ENCODE measurements around the gene ITGB3BP. TPM values are rescaled to one million over a fixed set of nuclear protein-coding genes. Genes with fewer than 3 reads are reported as not detected.

The ITGB3BP gene
- total and polyA plus RNA-seq, 2 of the 4 experiments (the other 2 are of a cell fraction), result 8.1 to 11.9 TPM

- Histone ChIP-seq H2BK15ac (ENCODE audit: low read depth, low read length) (no peak overlapping the region), H3K4me2 (ENCODE audit: low read depth, low read length) (no peak overlapping the region), H4K20me1 (ENCODE audit: insufficient read depth, low read length) (no peaks in the 10 kb centered on the region), H3K79me1 (ENCODE audit: low read depth in 1 of 2, low read length in 2 of 2) (no peaks in the 10 kb centered on the region), H3K14ac (replicated peaks; ENCODE audit: low read depth, low read length) (no peak overlapping the region), H3K4me1 (ENCODE audit: control insufficient read depth, insufficient read depth, low read length) (peaks cover 2% of the 10 kb centered on the region; the same call in 1 of the 2 replicates), H3K18ac (ENCODE audit: low read depth, low read length) (no peak overlapping the region), H2AK9ac (replicated peaks; ENCODE audit: low read depth, low read length, poor library complexity) (no peak overlapping the region), H3K9ac (ENCODE audit: low read depth, low read length) (no peak overlapping the region), H2BK20ac (ENCODE audit: low read depth, low read length) (no peak overlapping the region), H3K9me3 (ENCODE audit: control insufficient read depth, insufficient read depth, low read length) (no peaks in the 10 kb centered on the region), H3K56ac (ENCODE audit: extremely low read depth, insufficient read depth, low read length) (no peak overlapping the region), H2AK5ac (ENCODE audit: low read depth, low read length) (no peak overlapping the region), H4K5ac (ENCODE audit: low read depth, low read length) (no peak overlapping the region), H3K27me3 (ENCODE audit: control insufficient read depth, insufficient read depth, low read length) (no peaks in the 10 kb centered on the region), H4K91ac (ENCODE audit: insufficient read depth, low read depth, low read length) (no peak overlapping the region), H3K4ac (ENCODE audit: low read depth, low read length) (no peak overlapping the region), H2BK5ac (ENCODE audit: low read depth, low read length, poor library complexity, severe bottlenecking) (no peak overlapping the region), H2BK120ac (ENCODE audit: low read depth, low read length) (no peak overlapping the region), H3K23ac (ENCODE audit: low read depth, low read length) (no peak overlapping the region), H3K9me1 (ENCODE audit: insufficient read depth, low read length) (no peaks in the 10 kb centered on the region), H3K36me3 (ENCODE audit: control insufficient read depth, insufficient read depth, low read length) (no peaks in the 10 kb centered on the region), H3K27ac (ENCODE audit: insufficient read depth, low read length) (no peak overlapping the region), H2AFZ (replicated peaks; ENCODE audit: low read length, poor library complexity) (no peak overlapping the region), H3K4me3 (ENCODE audit: insufficient read depth, low read depth, low read length) (no peak overlapping the region), H4K8ac (ENCODE audit: low read depth in 2 of 2, low read length in 2 of 2) (no peak overlapping the region)
- DNase-seq, result peak; percentile 37
- no peak for TF ChIP-seq BHLHE40 (IDR thresholded peaks at IDR 0.05; ENCODE audit: low read depth, low read length)
- TF ChIP-seq CHD1 (IDR thresholded peaks at IDR 0.05; ENCODE audit: low read depth, low read length), result no peak
- TF ChIP-seq, protein P1, sequence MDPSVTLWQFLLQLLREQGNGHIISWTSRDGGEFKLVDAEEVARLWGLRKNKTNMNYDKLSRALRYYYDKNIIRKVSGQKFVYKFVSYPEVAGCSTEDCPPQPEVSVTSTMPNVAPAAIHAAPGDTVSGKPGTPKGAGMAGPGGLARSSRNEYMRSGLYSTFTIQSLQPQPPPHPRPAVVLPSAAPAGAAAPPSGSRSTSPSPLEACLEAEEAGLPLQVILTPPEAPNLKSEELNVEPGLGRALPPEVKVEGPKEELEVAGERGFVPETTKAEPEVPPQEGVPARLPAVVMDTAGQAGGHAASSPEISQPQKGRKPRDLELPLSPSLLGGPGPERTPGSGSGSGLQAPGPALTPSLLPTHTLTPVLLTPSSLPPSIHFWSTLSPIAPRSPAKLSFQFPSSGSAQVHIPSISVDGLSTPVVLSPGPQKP (IDR thresholded peaks at IDR 0.05; ENCODE audit: borderline replicate concordance, low read depth, low read length), result no peak
- no peak for TF ChIP-seq SMC3 (IDR thresholded peaks at IDR 0.05; ENCODE audit: low read depth, low read length)
- no peak for TF ChIP-seq RAD21 (IDR thresholded peaks at IDR 0.05; ENCODE audit: low read length)
- TF ChIP-seq CEBPB (IDR thresholded peaks at IDR 0.05; ENCODE audit: low read depth, low read length), result no peak
- TF ChIP-seq POLR2A (IDR thresholded peaks at IDR 0.05; ENCODE audit: low read depth, low read length), result no peak
- TF ChIP-seq, protein P2, sequence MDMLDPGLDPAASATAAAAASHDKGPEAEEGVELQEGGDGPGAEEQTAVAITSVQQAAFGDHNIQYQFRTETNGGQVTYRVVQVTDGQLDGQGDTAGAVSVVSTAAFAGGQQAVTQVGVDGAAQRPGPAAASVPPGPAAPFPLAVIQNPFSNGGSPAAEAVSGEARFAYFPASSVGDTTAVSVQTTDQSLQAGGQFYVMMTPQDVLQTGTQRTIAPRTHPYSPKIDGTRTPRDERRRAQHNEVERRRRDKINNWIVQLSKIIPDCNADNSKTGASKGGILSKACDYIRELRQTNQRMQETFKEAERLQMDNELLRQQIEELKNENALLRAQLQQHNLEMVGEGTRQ (IDR thresholded peaks at IDR 0.05; ENCODE audit: low read depth, low read length), result no peak
- no peak for TF ChIP-seq MAZ (IDR thresholded peaks at IDR 0.05; ENCODE audit: borderline replicate concordance, low read depth, low read length)
- no peak for TF ChIP-seq RCOR1 (IDR thresholded peaks at IDR 0.05; ENCODE audit: insufficient replicate concordance, low read length)
- TF ChIP-seq MAFK (IDR thresholded peaks at IDR 0.05; ENCODE audit: low read depth, low read length), result no peak
- TF ChIP-seq NFE2L2 (IDR thresholded peaks at IDR 0.05; ENCODE audit: low read depth, low read length), result no peak
- TF ChIP-seq RFX5 (IDR thresholded peaks at IDR 0.05; ENCODE audit: low read depth, low read length), result no peak
- TF ChIP-seq CTCF (conservative IDR thresholded peaks at IDR 0.05; ENCODE audit: low read depth, low read length), result no peak
- TF ChIP-seq FOS (IDR thresholded peaks at IDR 0.05; ENCODE audit: low read depth, low read length), result no peak
- TF ChIP-seq MXI1 (IDR thresholded peaks at IDR 0.05; ENCODE audit: borderline replicate concordance, low read depth, low read length), result no peak
- CTCF ChIA-PET, result interaction anchor here (0.5 kb wide), 1 partner anchor 453 kb away, joined by 3 read pairs; no protein-coding TSS in a partner anchor
- dilution Hi-C loops (cut with HindIII; ENCODE audit: low sequenced_read_pairs, unreplicated experiment) (no loop called here), in situ Hi-C loops (cut with MboI; ENCODE audit: low sequenced_read_pairs) (loop anchor here (25.0 kb wide), 1 partner anchor 611 kb away; no protein-coding TSS in a partner anchor), intact Hi-C loops (cut with micrococcal nuclease) (no loop called here)
- peak; percentile 51; the same call in 1 of the 2 replicates for ATAC-seq (ENCODE audit: low read depth)
- POLR2A ChIA-PET (ENCODE audit: unreplicated experiment), result no interaction called here
- BruUV-seq (replicated peaks), result no TSS peak
- WGBS, 2 experiments (ENCODE audit: extremely low coverage in 2 of 2, insufficient read length in 1 of 2), result no CpG with 5 or more reads among the region's 3 CpGs
Observed at GRCh38 chr1:63448731-63449246, 74.2 kb downstream of the ITGB3BP start.
